NCI-H2107 treated with DMSO at 0.1 percent for 48 hours (cell line): Measurements from ENCODE around the gene RREB1.

Experiments
- DNase-seq: peaks from one replicate; lab custom pipeline; 2025; ENCODE audit not compliant: unreplicated experiment; lab: John Stamatoyannopoulos, UW

The RREB1 gene

GRCh38 chr6:7088076-7088742 lies 19.6 kb upstream of the RREB1 start:
- DNase-seq: no peak

- DNase-seq: no peak
Measured at GRCh38 chr6:7098993-7099392, 8.8 kb upstream of the RREB1 start.

DNA sequence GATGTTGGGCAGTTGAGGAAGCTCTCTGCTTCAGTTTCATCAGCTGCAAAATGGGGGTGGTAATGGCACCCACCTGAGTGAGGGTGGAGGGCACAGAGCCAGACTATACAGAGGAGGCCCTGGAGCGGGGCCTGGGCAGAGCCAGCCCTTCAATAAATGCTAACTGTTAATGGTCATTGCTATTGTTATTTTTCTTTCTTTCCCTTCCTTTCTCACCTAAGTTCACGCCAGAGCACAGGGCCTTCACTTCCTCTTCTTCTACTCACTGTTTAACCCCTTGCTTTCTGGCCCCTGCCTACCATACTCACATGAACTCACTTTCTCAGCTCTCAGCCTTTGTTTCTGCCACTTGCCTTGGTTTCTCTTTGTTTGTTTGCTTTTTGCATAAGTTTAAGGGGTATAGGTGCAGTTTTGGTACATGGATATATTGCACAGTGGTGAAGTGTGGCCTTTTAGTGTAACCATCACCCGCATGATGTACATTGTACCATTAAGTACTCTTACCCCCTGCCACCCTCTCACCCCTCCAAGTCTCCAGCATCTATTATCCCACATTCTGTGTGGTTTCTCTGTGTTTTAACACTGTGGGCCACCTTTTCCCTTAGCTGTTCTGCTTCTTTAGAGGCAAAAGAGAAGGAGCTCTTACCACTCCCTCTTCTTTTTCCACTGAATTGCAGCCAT lies 7.5 kb upstream of the RREB1 start:
- DNase-seq: no peak

DNA sequence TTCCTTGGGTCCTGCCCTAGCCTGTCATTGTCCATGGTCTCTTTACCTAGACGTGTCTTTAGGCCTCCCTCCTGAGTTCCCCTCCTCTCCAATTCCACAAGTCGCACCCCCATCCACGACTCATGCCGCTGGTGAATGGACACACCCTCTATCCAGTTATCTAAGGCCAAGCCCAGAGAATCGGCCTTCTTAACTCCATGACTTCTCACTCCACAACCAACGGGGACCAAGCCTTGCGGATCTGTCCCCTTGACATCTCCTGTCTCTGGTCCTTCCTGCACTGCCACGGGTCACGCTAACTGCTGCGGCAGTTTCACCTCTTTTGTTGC lies 7.0 kb upstream of the RREB1 start:
- DNase-seq: no peak

- no peak for DNase-seq
Measured at GRCh38 chr6:7101290-7101689, 6.5 kb upstream of the RREB1 start.

- no peak for DNase-seq
Measured at GRCh38 chr6:7104752-7105151, 3.0 kb upstream of the RREB1 start.

GRCh38 chr6:7106215-7106751 lies 1.5 kb upstream of the RREB1 start:
- no peak for DNase-seq

DNA sequence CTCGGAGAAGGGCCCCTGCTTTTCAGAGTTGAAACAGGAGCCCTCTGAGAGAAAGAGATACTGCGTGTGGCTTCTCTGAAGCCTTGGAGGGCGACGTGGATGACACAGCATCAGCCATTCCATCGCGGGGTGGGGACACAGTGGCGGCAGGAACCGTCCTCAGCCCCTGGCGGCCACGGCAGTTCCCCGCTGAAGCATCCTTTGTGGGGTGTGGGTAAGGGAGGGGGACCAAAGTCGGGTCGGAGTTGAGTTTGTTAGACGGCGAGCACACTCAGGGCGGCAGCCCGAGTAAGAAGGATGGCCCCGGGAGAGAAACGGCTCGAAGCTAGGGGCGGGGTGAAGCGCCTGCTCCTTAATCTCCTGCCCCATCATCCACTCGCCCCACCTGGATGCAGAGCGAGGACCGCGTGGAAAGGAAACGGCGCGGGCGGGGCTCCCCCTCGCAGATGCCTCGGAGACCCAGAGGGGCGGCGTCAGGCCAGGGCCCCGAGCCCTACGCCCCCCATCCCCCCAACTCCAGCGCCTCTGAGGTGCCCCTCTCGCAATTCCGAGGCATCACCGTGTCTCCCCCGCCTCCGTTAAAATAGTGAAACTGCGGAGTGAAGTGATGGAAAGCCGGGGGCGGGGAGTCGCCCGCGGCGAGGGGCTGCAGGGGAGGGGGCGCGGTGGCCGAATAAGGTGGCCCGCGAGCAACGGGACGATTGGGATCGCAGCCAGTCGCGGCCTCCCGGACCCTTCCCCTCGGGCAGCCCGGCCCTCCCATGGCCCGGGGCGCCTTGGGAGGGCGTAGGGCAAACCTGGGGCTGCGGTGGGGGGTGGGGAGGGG lies 796 bp upstream of the RREB1 start:
- no peak for DNase-seq

DNA sequence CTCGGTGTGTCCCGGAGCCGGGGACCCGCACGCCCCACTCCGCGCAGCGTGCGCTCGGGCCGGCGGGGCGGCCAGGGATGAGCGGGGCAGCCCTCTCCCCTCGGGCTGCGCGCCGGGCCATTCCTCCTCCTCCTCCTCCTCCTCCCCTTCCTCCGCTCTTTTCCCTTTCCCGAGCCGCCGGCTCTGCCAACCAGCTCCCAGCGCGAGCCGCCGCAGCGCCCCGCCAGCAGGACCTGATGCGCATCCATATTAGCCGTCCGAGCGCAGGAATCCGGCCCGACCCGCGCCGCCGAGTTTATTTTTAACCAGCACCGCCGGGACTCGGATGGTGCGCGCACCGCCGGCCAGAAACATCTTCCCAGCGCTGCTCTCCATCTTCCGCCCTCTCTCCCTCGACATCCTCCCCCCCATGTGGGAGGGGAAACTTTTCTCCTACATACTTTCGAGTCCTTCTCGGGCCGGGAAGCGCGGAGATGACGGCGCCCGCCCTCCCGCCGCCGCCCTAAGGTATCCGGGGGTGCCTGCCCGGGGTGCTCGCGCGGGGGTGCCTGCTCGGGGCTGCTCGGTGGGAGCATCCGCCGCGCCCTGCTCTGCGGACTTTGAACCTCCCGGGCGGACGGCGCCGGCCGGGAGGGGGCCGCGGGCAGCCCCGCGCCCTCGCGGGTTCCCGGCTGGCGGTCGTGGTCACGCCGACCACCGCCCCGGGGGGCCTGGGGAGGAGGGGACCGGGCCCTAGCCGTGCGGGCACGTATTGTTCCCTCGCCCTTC lies 619 bp downstream of the RREB1 start:
- DNase-seq: no peak

DNA sequence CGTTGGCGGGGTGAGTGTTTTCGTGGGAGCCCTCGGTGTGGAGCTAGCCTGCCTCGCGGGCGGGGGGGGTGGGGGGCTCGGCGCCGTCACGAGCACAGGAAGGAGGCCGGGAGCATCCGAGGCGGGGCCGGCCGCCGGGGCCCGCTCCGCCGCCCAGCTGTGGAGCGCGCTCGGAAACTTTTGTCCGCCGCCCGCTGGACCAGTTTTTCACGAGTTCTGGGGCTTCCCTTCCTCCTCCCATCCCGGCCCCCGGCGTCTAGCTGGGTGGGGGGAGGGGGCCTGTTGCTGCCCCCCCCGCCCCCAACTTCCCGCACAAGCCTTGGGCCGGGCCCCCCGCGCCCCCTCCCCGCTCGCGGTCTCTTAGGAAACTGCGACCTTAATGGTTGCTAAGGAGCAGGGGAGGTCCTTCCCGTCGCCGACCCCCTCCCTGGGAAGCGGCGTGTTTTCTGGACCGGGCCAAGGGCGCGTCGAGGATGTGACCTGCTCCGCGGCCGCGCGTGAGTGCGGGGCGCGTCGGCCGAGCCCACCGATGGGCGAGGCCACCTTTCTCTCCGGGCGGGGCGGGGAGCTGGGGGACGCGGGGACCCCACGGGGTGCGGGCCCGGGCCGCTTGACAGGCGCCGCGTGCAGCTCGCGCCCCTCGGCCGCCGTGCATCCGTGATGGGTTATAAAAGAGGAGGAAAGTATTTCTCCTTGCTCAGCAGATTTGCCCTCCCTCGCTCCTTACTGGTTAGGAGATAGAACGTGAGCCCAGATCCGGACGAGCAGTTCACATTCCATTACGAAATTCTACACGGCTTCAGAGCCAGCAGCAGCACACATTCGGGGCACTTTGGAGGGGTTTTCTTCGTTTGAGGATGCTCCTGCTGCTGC lies 1.4 kb downstream of the RREB1 start:
- DNase-seq: no peak

DNA sequence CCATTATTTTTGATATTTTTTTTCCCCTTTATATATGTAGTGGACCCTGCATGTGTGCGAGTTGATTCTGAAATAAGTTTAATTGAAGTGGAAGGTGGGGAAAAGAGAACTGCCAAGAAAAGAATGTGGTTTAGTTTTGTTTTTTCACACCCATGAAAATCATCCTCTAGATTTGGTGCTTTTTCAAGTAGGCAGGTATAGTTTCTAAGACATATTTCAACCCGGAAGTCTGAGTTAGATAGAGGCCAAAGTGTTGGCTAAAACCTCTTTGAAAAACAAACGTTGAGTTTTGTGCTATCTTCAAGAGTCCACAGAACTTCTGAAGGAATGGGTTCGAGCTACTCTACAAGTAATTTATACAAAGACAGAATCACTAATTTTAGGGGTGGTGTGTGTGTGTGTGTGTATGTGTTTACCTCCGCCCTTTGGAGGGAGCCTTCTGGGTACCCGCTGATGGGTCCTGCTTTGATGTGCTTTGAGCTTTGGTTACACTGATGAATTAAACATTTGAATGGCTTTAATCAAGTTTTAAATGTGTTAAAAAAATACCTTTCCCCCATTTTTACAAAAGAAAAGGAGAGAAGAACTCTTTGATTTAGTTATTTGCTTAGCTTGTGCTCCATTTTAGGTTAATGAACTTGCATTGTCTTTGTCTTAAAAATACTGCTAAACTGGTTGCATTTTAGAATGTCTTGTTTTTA lies 2.5 kb downstream of the RREB1 start:
- no peak for DNase-seq

GRCh38 chr6:7111095-7111690 lies 3.4 kb downstream of the RREB1 start:
- DNase-seq: no peak

DNA sequence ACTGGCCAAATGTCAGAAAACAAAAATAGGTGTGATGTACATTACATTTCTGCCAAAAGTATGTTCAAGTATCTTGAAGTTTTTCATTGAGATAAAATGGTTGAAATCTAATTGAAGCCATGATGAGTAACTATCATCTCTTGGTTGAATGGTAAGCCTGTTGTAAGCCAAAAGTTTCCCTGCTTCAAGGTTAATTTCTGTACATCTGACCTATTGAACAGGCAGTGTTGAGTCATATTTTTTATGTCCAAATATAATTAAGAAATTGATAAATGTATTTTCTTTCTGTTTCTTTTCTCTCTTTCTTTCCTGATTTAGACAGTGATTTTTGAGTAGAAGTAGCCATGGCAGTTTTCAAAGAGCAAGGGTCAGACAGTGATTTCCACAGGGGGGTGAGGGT lies 4.4 kb downstream of the RREB1 start:
- DNase-seq: no peak

GRCh38 chr6:7112741-7113313 lies 5.1 kb downstream of the RREB1 start:
- peak; percentile 59 for DNase-seq

- DNase-seq: no peak
Measured at GRCh38 chr6:7114744-7115458, 7.1 kb downstream of the RREB1 start.

- DNase-seq: no peak
Measured at GRCh38 chr6:7115543-7116231, 7.9 kb downstream of the RREB1 start.

- no peak for DNase-seq
Measured at GRCh38 chr6:7119272-7119801, 11.6 kb downstream of the RREB1 start.
